Endodermal cell (in vitro differentiated cells): ENCODE measurements around the gene KIRREL3. TPM values are rescaled to one million over a fixed set of nuclear protein-coding genes. Genes with fewer than 3 reads are reported as not detected.

Experiments used
- DNase-seq: peaks from one replicate; pipeline ENCODE4 v3.0.0-alpha.2; 2017
- H3K27ac ChIP-seq: 2 replicates; pipeline ENCODE4 v1.5.1; 2013; ENCODE audit warnings: mild to moderate bottlenecking, low read depth, low read length, moderate library complexity
- H3K27me3 ChIP-seq: 2 replicates; pipeline ENCODE4 v1.6.1; 2013; ENCODE audit warnings: mild to moderate bottlenecking, low read length, moderate library complexity; ENCODE audit not compliant: insufficient read depth, control insufficient read depth, poor library complexity, severe bottlenecking
- H3K36me3 ChIP-seq: 2 replicates; pipeline ENCODE4 v1.7.0; 2013; ENCODE audit warnings: mild to moderate bottlenecking, low read length, moderate library complexity; ENCODE audit not compliant: control insufficient read depth, insufficient read depth
- H3K4me1 ChIP-seq: one replicate; pipeline ENCODE4 v1.7.0; 2013; ENCODE audit warnings: low read length; ENCODE audit not compliant: control insufficient read depth, insufficient read depth
- H3K4me3 ChIP-seq: 2 replicates; pipeline ENCODE4 v1.5.1; 2013; ENCODE audit warnings: mild to moderate bottlenecking, low read length, moderate library complexity
- H3K9ac ChIP-seq: 2 replicates; pipeline ENCODE4 v1.6.1; 2013; ENCODE audit warnings: mild to moderate bottlenecking, low read length, moderate library complexity; ENCODE audit not compliant: poor library complexity, severe bottlenecking; ENCODE audit errors: extremely low read depth
- H3K9me3 ChIP-seq: 2 replicates; pipeline ENCODE4 v1.6.1; 2013; ENCODE audit warnings: mild to moderate bottlenecking, low read length, moderate library complexity; ENCODE audit not compliant: control insufficient read depth
- H3K27ac Mint-ChIP-seq: 2 replicates; pipeline ENCODE4 v1.8.0; 2020; ENCODE audit warnings: mixed read lengths
- H3K27me3 Mint-ChIP-seq: 2 replicates; pipeline ENCODE4 v1.8.0; 2021; ENCODE audit warnings: mild to moderate bottlenecking, mixed read lengths; ENCODE audit not compliant: insufficient read depth
- H3K36me3 Mint-ChIP-seq: 2 replicates; pipeline ENCODE4 v1.8.0; 2020; ENCODE audit warnings: low read depth, mixed read lengths
- H3K4me1 Mint-ChIP-seq: 2 replicates; pipeline ENCODE4 v1.8.0; 2020; ENCODE audit warnings: mixed read lengths
- H3K4me3 Mint-ChIP-seq: 2 replicates; pipeline ENCODE4 v1.8.0; 2020; ENCODE audit warnings: mild to moderate bottlenecking, moderate library complexity, mixed read lengths
- H3K9me3 Mint-ChIP-seq: 2 replicates; pipeline ENCODE4 v1.8.0; 2020; ENCODE audit warnings: mild to moderate bottlenecking, mixed read lengths
- CTCF ChIP-seq: fragments of 200-600 bp; sonication (generic); conservative IDR thresholded peaks from 2 replicates; pipeline ENCODE4 v1.5.0; 2021; ENCODE audit warnings: antibody characterized with exemption, mild to moderate bottlenecking
- WGBS, 2 experiments: methylation state at CpG; one replicate each; pipeline versions ENCODE4 v1.1.5 to v1.1.7; 2013; ENCODE audit warnings: missing lambda C conversion rate in 2 of 2, mixed read lengths in 1 of 2; ENCODE audit not compliant: insufficient coverage in 1 of 2, insufficient read length in 1 of 2; 5-methylcytosine and 5-hydroxymethylcytosine counted together
- total RNA-seq, 2 donors: library from RNA; stranded (reverse); fragmentation: NEBNext Ultra II Directional in 1 of 2; extraction: Animal tissue kit (Norgen Biotek cat#: 25700) in 1 of 2; gene quantifications; 2 replicates in 1 of 2; 3 replicates in 1 of 2; pipeline ENCODE4 v1.2.1, GENCODE V29; 2021

The KIRREL3 gene
- total RNA-seq, 2 donors from 2014 or later, result 1.1 to 1.4 TPM

- 89 to 92% methylated on average over 2 of the region's 2 CpGs for WGBS, 2 experiments
- Mint-ChIP-seq H3K4me3 (no peak overlapping the region), H3K36me3 (no peaks in the 10 kb centered on the region), H3K27me3 (peaks cover 14% of the 10 kb centered on the region), H3K4me1 (peaks cover 7% of the 10 kb centered on the region), H3K9me3 (no peaks in the 10 kb centered on the region), H3K27ac (no peak overlapping the region)
- H3K36me3 ChIP-seq, result no peaks in the 10 kb centered on the region
- H3K9me3 ChIP-seq, result no peaks in the 10 kb centered on the region
- no peak for TF ChIP-seq CTCF
- no peak overlapping the region for H3K27ac ChIP-seq
- DNase-seq, result no peak
- H3K27me3 ChIP-seq, result no peaks in the 10 kb centered on the region
- H3K4me1 ChIP-seq, result no peaks in the 10 kb centered on the region
- no peak overlapping the region for H3K4me3 ChIP-seq
- no peak overlapping the region for H3K9ac ChIP-seq
Observed at GRCh38 chr11:126687477-126687876, 313.1 kb downstream of the KIRREL3 start.

- TF ChIP-seq CTCF, result no peak
- no peak for DNase-seq
- Histone ChIP-seq H3K9ac (no peak overlapping the region), H3K27me3 (no peaks in the 10 kb centered on the region), H3K27ac (no peak overlapping the region), H3K9me3 (no peaks in the 10 kb centered on the region), H3K4me3 (no peak overlapping the region), H3K4me1 (no peaks in the 10 kb centered on the region), H3K36me3 (no peaks in the 10 kb centered on the region)
- H3K27me3 Mint-ChIP-seq, result peaks cover 14% of the 10 kb centered on the region
- H3K36me3 Mint-ChIP-seq, result no peaks in the 10 kb centered on the region
- H3K4me3 Mint-ChIP-seq, result no peak overlapping the region
- no peak overlapping the region for H3K27ac Mint-ChIP-seq
- no peaks in the 10 kb centered on the region for H3K9me3 Mint-ChIP-seq
- 76 to 86% methylated on average over 3 to 4 of the region's 4 CpGs for WGBS, 2 experiments
- H3K4me1 Mint-ChIP-seq, result peaks cover 7% of the 10 kb centered on the region
Observed at GRCh38 chr11:126686938-126687337, 313.6 kb downstream of the KIRREL3 start.

- peaks cover 7% of the 10 kb centered on the region for H3K4me1 Mint-ChIP-seq
- no peaks in the 10 kb centered on the region for H3K9me3 Mint-ChIP-seq
- H3K9me3 ChIP-seq, result no peaks in the 10 kb centered on the region
- TF ChIP-seq CTCF, result no peak
- no peak overlapping the region for H3K9ac ChIP-seq
- no peak overlapping the region for H3K4me3 ChIP-seq
- no peaks in the 10 kb centered on the region for H3K36me3 ChIP-seq
- no peaks in the 10 kb centered on the region for H3K36me3 Mint-ChIP-seq
- H3K27ac ChIP-seq, result no peak overlapping the region
- H3K27me3 ChIP-seq, result peaks cover 7% of the 10 kb centered on the region
- H3K27me3 Mint-ChIP-seq, result peaks cover 14% of the 10 kb centered on the region
- WGBS, 2 experiments, result 92 to 94% methylated on average over 13 to 19 of the region's 19 CpGs
- no peaks in the 10 kb centered on the region for H3K4me1 ChIP-seq
- H3K27ac Mint-ChIP-seq, result no peak overlapping the region
- H3K4me3 Mint-ChIP-seq, result no peak overlapping the region
- DNase-seq, result no peak
Observed at GRCh38 chr11:126683766-126684728, 316.5 kb downstream of the KIRREL3 start.
